GM21447 (cell line): ENCODE results near the gene IDH3G.
"Not testable (repeated sequence)": the region's sequence is repeated elsewhere in the genome, so short reads cannot be mapped to it uniquely, and the experiment has no call there.

Source experiments
- ATAC-seq: cut with Tn5 transposase; IDR thresholded peaks from one replicate; pipeline ENCODE4 v1.9.1; 2021; ENCODE audit not compliant: unreplicated experiment

The IDH3G gene

GRCh38 chrX:153763298-153763932 lies 30.8 kb downstream of the IDH3G start:
- ATAC-seq, result no peak

DNA sequence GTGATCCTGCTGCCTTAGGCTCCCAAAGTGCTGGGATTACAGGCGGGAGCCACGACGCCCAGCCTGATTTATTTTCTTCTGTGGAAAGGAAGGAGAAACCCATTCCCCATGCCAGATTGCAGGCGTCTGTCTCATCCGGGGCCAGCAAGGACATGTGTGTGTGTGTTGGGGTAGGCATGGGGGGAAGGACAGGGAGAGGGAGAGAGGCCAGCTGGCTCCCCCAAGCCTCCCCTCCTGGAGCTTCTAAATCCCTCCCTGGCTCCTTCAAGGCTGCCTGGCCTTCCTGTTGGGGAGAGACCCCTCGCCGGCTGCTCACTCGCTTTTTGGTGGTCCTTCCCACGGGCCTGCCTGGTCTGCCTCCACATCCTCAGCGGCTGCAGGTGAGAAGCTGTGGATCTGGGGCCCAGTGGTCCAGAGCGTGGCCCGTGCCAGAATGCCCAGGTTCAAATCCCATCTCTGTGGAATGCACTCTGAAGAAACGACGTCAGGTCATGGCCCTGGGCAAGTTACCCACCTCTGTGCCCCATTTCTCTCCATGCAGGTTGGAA lies 31.5 kb downstream of the IDH3G start:
- ATAC-seq, result no peak

DNA sequence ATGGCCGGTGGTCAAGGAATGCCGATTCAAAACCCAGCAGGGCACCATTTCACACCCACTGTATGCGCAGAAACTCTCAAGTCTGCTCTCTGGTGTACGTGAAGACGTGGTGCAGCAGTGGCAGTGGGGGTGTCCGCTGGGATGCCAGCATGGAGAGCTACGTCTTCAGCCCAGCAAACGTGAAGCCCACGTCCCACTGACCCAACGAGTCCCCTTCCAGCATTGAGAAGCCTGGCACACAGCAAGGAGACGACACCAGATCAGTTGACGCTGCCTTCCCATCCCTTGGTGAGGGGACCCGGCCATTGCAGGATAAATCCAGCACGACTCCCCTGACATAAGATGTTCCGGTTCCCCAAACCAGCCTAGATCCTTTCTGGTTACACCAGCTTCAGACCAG lies 32.3 kb downstream of the IDH3G start:
- no peak for ATAC-seq

DNA sequence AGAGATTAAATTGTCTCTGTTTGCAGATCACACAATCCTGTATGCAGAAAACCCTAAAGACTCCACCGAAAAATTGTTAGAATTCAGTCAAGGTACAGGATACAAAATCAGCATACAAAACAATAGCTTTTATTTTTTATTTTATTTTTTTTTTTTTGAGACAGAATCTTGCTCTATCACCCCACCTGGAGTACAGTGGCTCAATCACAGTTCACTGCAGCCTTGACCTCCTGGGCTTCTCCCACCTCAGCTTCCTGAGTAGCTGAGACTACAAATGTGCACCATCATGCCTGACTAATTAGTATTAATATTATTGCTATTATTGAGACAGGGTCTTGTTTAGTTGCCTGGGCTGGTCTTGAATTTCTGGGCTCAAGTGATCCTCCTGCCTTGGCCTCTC lies 39.0 kb downstream of the IDH3G start:
- ATAC-seq, result no peak

- no peak for ATAC-seq
Measured at GRCh38 chrX:153750127-153750774, 43.9 kb downstream of the IDH3G start.

DNA sequence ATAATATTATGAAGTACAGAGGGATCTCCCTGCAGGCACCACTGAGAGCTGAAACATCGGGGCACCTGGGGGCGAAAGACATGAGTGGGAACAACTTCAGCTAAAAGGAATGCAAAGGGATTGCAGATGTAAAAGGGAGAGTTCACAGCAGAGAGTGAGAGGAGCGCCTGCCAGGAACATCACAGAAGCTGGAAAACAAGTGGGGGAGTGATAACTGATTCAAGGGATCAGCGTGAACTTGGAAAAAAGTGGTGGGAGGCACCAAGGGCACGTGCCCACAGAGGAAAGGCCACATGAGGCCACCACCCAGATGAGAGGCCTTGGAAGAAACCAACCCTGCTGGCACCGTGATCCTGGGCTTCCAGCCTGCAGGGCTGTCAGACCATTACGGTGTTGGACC lies 45.2 kb downstream of the IDH3G start:
- not testable (repeated sequence) for ATAC-seq

DNA sequence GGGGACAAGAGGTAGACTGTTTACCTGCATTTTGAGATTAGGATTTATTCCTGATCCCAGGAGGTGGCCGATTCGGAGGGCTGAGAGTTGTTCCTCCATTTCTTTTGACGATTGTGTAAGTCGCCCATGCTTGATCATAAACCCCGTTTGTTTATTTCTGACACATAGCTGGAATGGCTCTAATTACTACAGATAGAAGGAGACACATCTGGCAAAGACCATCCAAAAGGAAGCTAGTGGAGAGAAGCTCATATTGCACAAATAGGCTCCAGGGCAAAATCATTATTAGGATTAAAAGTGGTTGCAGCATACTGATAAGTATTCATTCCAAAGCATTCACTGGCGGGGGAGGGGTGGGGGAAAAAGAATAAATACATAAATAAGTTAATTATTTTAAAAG lies 47.2 kb downstream of the IDH3G start:
- ATAC-seq, result not testable (repeated sequence)

DNA sequence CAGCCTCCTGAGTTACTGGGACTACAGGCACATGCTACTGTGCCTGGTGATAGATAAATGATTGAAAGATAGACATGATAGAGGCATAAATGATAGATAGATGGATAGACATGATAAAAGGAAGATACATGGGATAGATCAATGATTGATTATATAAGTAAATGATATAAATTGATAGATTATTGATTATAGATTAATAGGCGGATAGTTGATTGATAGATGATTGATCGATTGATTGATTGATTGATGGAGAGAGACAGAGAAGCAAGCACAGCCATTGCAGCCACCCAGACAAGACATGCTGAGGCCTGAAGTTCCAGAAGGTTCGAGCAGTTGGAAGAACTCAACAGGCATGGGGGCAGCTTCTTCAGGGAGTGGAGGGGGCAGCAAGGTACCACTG lies 47.8 kb downstream of the IDH3G start:
- no peak for ATAC-seq

DNA sequence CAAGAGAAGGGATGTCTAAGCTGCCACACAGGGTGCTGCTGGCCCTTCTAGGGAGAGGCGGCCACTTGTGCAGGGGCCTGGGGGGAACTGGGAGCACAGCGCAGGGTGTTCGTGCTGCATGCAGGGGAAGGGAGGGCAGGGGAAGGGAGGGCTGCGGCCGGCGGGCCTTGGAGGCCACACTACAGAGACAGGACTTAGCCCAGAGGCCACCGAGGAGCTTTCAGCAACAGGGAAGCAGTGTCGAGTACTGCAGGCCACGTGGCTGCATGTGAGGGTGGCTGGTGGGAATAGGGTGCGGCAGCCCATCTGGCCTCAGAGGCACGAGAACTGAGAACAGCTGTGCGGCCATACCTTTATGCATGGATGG lies 49.1 kb downstream of the IDH3G start:
- ATAC-seq, result not testable (repeated sequence)

DNA sequence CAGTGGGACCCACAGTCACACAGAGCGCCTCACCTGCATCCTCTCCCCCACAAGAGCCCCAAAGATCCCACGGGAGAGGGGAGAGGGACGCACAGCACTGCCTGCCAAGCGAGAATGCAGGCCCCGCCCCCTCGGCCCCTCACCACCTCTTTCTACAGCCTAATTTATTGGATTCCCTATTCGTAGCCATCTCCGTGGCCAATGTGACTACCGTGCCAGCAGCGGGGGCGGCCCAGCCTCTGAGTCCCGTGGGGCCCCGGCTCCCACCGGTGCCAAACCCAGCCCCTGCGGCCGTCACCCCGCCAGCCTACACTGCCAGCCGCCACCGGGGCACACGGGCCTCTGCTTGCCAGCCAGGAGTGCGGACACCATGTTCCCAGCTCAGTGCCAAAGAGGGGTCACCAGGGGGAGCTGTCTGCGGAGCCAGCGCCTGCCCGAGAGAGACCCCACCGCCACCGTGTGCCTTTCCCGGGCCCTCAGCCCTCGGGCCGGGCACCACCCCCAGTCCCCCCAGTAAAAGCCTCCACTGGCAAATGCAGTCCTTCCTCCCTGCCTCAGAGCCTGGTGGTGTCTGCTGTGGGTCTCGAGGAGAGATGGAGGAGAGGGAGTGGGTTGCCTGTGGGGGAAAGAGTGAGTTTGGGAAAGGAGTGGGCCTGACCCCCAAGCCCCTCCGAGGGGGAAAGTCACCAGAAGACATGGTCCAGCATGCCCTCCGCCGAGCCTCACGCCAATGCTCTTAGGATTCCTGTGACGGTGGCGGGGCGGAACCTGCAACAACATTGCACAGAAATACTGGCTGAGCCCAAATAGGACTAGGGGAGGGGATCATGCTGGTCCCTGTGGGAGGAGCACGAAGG lies 49.7 kb downstream of the IDH3G start:
- ATAC-seq, result no peak

GRCh38 chrX:153743468-153744209 lies 50.5 kb downstream of the IDH3G start:
- ATAC-seq, result not testable (repeated sequence)

DNA sequence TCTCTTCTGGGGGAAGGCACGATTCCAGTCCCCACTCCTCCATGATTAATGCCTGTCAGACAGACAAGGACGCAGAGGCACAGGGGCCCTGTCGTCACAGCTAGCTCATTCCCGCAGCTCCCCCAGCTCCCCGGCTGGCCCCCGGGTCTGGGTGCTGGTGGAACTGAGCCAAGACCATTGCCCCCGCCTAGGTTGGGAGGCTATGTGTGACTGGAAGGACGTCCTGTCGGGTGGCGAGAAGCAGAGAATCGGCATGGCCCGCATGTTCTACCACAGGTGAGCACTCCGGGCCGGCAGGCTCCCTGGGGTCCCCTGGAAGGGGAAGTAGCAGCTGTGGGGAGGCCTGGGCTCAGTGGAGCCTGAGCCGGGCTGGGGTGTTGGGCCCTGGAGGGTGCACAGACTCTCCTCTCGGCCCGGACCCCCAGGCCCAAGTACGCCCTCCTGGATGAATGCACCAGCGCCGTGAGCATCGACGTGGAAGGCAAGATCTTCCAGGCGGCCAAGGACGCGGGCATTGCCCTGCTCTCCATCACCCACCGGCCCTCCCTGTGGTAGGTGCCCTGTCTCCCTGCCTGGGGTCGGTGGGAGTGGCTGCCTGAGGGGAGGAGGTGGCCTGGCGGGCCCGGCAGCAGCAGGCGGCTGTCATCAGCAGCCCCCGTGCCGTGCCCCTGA lies 51.2 kb downstream of the IDH3G start:
- not testable (repeated sequence) for ATAC-seq

DNA sequence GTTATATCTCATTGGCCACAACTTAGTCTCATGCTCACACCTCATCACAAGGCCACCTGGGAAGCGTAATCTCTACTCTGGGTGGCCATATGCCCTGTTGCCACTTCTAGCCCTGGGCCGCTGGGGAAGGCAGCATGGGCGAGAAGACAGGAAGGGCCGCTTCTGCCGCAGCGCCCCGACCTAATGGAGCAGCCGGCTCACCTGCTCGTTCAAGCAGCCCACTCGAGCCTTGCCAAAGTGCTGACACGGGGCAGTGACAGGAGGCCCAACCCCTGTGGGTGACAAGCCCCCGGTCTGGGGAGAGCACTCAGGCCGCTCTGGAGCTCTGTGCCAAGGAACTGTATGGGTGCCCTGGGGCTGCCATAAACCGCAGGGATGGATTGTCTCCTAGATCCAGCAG lies 52.1 kb downstream of the IDH3G start:
- not testable (repeated sequence) for ATAC-seq

DNA sequence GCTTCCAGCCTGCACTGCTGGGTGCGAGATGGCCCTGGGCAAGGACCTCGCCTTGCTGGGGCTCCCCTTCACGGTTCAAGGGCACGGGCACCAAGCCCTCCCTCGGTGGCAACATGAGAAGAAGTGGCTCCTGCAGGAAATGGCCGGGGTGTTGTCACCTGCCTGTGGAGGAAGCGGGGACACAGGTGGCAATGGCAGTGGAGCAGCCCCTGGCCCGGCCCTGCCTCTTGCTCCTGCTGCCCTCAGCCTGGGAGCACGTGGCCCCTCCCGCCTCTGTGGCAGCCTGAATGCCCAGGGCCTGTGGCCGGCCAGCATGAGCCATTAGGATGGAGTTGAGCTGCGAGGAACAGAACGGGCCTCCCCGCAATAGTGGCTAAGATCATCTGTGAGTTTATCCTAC lies 52.7 kb downstream of the IDH3G start:
- ATAC-seq, result no peak

DNA sequence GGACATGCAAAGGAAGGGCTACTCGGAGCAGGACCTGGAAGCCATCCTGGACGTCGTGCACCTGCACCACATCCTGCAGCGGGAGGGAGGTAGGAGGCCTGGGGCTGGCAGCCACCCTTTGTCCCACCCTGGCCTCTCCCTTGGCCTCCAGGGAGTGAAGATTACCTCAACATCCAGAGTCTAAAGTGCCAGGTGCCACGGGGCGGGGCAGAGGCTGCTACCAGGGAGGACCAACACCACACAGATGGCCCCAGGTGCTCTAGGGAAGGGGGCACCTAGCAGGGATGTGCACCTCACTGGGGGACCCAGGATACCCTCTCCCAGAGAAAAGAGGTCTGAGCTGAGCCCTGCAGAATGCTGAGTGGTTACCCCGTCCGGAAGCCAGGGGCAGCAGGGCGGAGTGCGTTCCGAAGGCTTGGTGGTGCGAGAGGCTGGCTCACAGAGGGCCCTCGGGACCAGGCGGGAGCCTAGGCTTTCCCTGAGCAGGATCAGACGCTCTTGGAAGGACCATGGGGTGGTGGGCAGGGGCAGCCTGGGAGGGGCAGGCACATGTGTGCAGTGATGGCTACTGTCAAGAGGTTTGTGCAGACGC lies 53.4 kb downstream of the IDH3G start:
- ATAC-seq, result no peak

DNA sequence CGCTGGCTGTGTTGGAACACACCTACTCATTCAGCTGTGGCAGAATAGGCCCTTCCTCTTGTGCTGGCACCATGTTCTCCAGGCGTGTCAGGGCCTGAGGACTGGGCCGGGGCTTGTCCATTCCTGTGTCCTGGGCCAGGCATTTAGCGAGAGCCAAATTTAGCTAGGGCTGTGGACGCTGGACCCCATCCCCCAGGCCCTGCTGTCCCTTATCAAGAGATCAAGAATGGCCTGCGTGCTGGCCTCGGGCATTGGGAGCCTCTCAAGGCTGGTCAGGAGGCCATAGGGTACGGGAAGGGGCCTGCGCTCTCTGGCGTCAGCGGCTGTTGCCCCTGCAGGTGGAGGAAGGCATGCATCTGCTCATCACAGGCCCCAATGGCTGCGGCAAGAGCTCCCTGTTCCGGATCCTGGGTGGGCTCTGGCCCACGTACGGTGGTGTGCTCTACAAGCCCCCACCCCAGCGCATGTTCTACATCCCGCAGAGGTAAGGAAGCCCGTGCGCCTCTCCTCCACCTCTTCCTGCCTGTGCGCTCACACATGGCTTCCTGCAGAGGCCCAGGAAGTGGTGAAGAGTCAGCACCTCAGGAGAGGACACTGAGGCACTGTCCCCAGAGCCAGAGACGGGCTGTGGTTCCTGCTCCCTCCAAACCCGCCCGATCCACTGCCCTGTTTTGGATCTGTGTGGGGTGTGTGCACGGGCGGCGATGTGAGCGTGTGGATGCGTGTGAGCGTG lies 54.3 kb downstream of the IDH3G start:
- no peak for ATAC-seq

DNA sequence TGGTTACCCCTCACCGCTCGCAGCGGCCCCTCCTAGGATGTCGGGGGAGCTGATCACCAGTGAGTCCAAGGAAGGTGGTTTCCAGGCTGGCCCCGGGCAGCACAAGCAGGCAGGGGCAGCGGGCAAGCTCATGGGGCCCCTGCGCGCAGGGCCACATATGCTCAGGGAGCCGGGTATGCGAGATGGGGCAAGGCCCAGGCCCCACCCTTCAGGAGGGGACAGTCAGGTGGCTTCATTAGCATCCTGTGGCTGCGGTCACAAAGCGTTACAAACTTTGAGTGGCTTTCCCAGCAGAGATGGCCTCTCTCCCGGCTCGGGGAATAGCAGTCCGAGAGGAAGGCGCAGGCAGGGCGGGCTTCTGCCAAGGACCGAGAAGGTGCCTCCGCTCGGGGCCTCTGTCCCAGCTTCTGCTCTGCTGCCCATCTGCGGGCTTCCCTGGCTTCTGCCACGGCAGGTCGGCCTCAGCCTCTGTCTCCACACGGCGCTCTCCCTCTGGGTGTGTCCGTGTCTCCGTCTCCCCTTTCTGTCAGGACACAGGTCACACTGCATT lies 56.0 kb downstream of the IDH3G start:
- ATAC-seq, result no peak

DNA sequence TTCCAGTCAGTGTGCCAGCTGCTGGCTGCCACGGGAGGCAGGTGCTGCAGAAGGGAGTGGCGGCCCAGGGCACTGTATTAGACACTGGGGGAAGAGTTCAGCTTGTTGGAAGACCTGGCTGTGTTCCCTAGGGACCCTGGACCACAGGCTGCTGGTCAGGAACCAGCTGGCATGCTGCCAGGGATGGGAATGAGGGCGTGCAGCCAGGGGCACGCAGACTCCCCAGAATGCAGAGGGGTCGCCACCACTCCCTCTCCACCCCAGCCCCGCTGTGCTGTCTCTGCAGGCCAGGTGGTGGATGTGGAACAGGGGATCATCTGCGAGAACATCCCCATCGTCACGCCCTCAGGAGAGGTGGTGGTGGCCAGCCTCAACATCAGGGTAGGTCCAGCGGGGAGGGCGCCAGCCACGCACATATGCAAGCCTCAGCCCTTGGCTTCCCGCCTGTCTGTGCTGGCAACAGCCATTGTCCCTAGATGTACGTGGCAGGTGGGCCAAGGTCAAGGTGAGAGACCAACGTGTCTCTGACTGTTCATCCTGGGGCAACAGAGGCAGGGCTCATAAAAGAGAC lies 57.2 kb downstream of the IDH3G start:
- no peak for ATAC-seq
